Superior temporal gyrus (tissue), 1 donor: ENCODE data around the gene ATL3.
"Not testable (repeated sequence)": the region's sequence is repeated elsewhere in the genome, so short reads cannot be mapped to it uniquely, and the experiment has no call there.

Experiments
- DNase-seq: peaks from one replicate; pipeline ENCODE4 v3.0.0-alpha.2; 2016; ENCODE audit errors: extremely low spot score

ATL3 gene

GRCh38 chr11:63681321-63682065 is 10.3 kb upstream of the ATL3 start, which contains the start of gene RTN3:
TSS of gene RTN3 (plus strand) at chr11:63681500. CDS start at chr11:63681637, 137 bp downstream.
- no peak for DNase-seq

- DNase-seq, result peak; percentile 98
These were observed 9.7 kb upstream of the ATL3 start for GRCh38 chr11:63680834-63681320.

- DNase-seq, result no peak
These were observed 2.4 kb upstream of the ATL3 start for GRCh38 chr11:63673579-63673978.

DNA sequence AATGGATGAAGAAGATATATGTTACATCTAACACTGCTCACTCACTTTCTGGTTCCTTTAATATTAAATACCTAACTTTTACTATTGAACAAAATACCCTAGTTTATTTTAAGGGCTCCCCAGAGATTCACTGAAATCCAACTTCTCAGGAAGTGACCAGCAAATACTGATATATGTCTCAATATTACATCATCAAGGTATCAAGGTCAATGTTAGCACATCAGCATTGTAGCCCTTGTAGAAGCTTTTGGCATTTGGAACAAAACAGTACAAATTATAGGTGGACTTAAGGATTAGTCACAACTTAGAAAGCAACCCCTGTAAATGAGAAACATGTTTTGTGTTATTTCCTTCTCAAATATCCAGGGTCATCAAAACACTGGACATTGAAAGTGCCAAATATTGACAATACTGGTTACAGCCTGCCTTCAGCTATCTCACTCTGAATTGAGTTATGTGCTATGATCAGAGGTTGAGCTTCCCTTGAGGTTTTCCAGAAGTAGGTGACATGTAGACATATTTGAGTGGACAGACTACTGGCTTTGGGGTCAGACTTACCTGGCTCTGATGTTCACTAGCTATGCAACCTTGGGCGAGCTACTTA is 1.9 kb upstream of the ATL3 start:
- no peak for DNase-seq

DNA sequence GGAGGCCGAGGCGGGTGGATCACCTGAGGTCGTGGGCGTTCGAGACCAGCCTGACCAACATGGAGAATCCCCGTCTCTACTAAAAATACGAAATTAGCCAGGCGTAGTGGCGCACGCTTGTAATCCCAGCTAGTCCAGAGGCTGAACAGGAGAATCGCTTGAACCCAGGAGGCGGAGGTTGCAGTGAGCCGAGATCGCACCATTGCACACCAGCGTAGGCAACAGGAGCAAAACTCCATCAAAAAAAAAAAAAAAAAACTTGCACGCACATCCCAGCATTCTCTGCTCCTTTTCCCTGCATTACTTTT is 934 bp upstream of the ATL3 start:
- DNase-seq, result no peak

- DNase-seq, result peak; percentile 76
These were observed 499 bp downstream of the ATL3 start for GRCh38 chr11:63670433-63671321.

- no peak for DNase-seq
These were observed 1.1 kb downstream of the ATL3 start for GRCh38 chr11:63670096-63670432.

GRCh38 chr11:63667995-63668795 is 3.0 kb downstream of the ATL3 start:
- no peak for DNase-seq

GRCh38 chr11:63666874-63667273 is 4.3 kb downstream of the ATL3 start:
- no peak for DNase-seq

GRCh38 chr11:63663809-63664208 is 7.4 kb downstream of the ATL3 start:
- no peak for DNase-seq

- no peak for DNase-seq
These were observed 10.2 kb downstream of the ATL3 start for GRCh38 chr11:63660972-63661371.

- DNase-seq, result no peak
These were observed 18.5 kb downstream of the ATL3 start for GRCh38 chr11:63652671-63653070.

DNA sequence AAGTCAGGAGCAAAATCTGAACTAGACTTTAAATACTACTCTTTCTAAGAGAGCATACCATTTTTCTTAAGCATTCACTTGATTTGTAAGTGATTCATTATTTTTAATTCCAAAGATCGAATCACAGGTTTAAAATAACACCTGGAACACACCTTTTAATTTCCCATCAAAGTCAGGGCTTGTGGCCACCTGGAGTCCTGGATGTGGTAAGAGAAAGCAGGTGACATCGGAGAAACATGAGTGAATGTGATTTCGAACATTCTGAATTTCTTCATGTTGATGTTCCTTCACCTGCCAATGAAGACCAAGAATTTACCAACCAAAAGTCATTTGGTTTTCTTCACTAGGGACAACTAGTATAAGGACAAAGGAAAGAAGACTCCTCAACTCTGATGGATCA is 28.0 kb downstream of the ATL3 start:
- no peak for DNase-seq

- DNase-seq, result no peak
These were observed 29.4 kb downstream of the ATL3 start for GRCh38 chr11:63641727-63642126.

- peak; percentile 73 for DNase-seq
These were observed 31.9 kb downstream of the ATL3 start for GRCh38 chr11:63639199-63639832.

GRCh38 chr11:63638436-63638835 is 32.7 kb downstream of the ATL3 start:
- DNase-seq, result not testable (repeated sequence)

- DNase-seq, result peak; percentile 95
These were observed 35.3 kb downstream of the ATL3 start for GRCh38 chr11:63635762-63636465.

DNA sequence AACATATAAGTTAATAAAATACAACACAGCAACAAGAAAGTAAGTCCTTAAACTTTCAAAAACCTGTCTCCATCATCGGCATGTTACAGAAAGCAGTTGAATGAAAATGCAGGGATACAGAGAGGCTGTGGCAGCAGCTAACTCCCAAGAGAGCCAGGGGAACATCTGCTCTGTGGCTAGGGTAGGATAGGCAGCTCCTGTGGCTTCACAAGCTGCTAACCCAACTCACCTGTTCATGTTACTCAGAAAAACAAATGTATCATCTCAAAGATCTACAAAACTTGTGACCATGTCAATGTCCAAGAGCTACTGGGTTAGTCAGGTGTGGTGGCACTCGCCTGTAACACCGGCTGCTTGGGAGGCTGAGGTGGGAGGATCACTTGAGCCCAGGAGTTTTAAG is 41.8 kb downstream of the ATL3 start:
- no peak for DNase-seq

DNA sequence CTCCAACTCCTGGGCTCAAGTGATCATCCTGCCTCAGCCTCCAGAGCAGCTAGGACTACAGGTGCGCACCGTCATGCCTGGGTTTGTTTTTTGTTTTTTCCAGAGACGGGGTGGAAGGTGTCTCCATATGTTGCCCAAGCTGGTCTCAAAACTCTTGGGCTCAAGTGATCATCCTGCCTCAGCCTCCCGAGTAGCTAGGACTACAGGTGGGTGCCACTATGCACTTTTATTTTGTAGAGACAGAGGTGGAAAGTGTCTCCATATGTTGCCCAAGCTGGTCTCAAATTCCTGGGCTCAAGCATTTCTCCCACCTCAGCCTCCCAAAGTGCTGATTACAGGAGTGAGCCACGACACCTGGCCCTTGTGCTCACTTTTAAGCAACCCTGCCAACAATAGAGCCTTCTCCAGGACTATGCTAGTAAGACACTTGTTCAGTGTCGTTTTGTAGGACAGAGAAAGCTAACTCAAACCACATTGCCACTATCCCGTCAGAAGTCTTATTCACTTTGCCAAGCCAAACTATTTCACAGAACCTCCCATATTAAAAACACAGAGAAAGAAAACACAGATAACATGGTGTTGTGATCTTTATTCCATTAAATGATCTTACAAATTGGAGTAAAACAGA is 47.5 kb downstream of the ATL3 start:
- no peak for DNase-seq

DNA sequence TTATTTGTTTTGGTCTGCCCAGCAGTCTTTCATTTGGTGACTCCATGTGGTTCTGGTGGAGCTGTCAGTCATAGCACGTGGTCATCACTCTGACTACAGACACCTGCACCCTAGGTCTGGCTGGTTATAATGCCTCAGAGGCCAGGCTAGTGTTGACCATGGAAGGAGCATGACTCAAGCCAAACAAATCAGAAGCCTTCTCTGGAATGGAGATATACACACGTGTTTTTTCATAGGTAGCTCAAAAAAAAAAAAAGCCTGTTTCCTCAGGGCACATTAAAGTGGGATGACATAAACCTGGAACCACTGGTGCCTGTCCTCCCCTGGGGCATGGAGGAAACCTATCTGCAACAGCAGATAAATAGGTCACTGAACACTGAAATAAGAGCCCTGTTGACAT is 48.9 kb downstream of the ATL3 start:
- no peak for DNase-seq
